HG03442 (cell line): ENCODE measurements around the gene DNM3.

ENCODE experiments used
- ATAC-seq: cut with Tn5 transposase; IDR thresholded peaks from one replicate; pipeline ENCODE4 v1.9.1; 2021; ENCODE audit warnings: mild to moderate bottlenecking, moderate library complexity; ENCODE audit not compliant: unreplicated experiment

DNM3 gene

GRCh38 chr1:171916315-171916771 lies 75.0 kb downstream of the DNM3 start:
- no peak for ATAC-seq

GRCh38 chr1:171917331-171917730 lies 76.0 kb downstream of the DNM3 start:
- ATAC-seq: no peak

GRCh38 chr1:171919891-171920887 lies 78.9 kb downstream of the DNM3 start:
- no peak for ATAC-seq

- no peak for ATAC-seq
Observed at GRCh38 chr1:171922999-171923398, 81.7 kb downstream of the DNM3 start.

- no peak for ATAC-seq
Observed at GRCh38 chr1:171929121-171929520, 87.8 kb downstream of the DNM3 start.

GRCh38 chr1:171931752-171932151 lies 90.5 kb downstream of the DNM3 start:
- no peak for ATAC-seq

GRCh38 chr1:171934664-171935063 lies 93.4 kb downstream of the DNM3 start:
- no peak for ATAC-seq

- ATAC-seq: no peak
Observed at GRCh38 chr1:171935086-171935485, 93.8 kb downstream of the DNM3 start.

- ATAC-seq: no peak
Observed at GRCh38 chr1:171935664-171936063, 94.4 kb downstream of the DNM3 start.

GRCh38 chr1:171937938-171938337 lies 96.6 kb downstream of the DNM3 start:
- no peak for ATAC-seq

- ATAC-seq: no peak
Observed at GRCh38 chr1:171939740-171940139, 98.4 kb downstream of the DNM3 start.

- ATAC-seq: no peak
Observed at GRCh38 chr1:171940368-171940767, 99.1 kb downstream of the DNM3 start.

- ATAC-seq: no peak
Observed at GRCh38 chr1:171941920-171942319, 100.6 kb downstream of the DNM3 start.

GRCh38 chr1:171943973-171944561 lies 102.8 kb downstream of the DNM3 start:
- ATAC-seq: no peak

- ATAC-seq: no peak
Observed at GRCh38 chr1:171948511-171948910, 107.2 kb downstream of the DNM3 start.

GRCh38 chr1:171949316-171949715 lies 108.0 kb downstream of the DNM3 start:
- ATAC-seq: no peak

- no peak for ATAC-seq
Observed at GRCh38 chr1:171953835-171954234, 112.5 kb downstream of the DNM3 start.

GRCh38 chr1:171954361-171954760 lies 113.1 kb downstream of the DNM3 start:
- no peak for ATAC-seq

- no peak for ATAC-seq
Observed at GRCh38 chr1:171961861-171962260, 120.6 kb downstream of the DNM3 start.

GRCh38 chr1:171963762-171964161 lies 122.5 kb downstream of the DNM3 start:
- no peak for ATAC-seq

- ATAC-seq: no peak
Observed at GRCh38 chr1:171965777-171966176, 124.5 kb downstream of the DNM3 start.
